Ovary (tissue), 9 donors: ENCODE measurements around the gene CROCC2. TPM values are rescaled to one million over a fixed set of nuclear protein-coding genes. Genes with fewer than 3 reads are reported as not detected.

Experiments
- DNase-seq, 5 donors: peaks; one replicate each; pipeline ENCODE4 v3.0.0-alpha.2; 2019 to 2020
- H3K27ac ChIP-seq, 2 donors: fragments of 200-600 bp; one replicate each; pipeline versions ENCODE4 v1.5.1 to v1.8.0; 2019 to 2022
- H3K27me3 ChIP-seq: fragments of 200-600 bp; one replicate; pipeline ENCODE4 v1.8.0; 2022
- H3K36me3 ChIP-seq: fragments of 200-600 bp; sonication (generic); one replicate; pipeline ENCODE4 v1.5.1; 2019
- H3K4me1 ChIP-seq: one replicate; pipeline ENCODE4 v1.8.1; 2013; ENCODE audit warnings: mild to moderate bottlenecking, moderate library complexity; ENCODE audit not compliant: insufficient read depth
- H3K4me3 ChIP-seq: fragments of 200-600 bp; sonication (generic); one replicate; pipeline ENCODE4 v1.5.1; 2017
- H3K9me3 ChIP-seq, 2 donors: fragments of 200-600 bp in 1 of 2; sonication (generic) in 1 of 2; one replicate each; pipeline versions ENCODE4 v1.5.1 to v1.8.1; 2013 to 2019; ENCODE audit warnings: mild to moderate bottlenecking in 1 of 2, moderate library complexity in 1 of 2
- CTCF ChIP-seq, 3 donors: fragments of 450-650 bp in 2 of 3; fragments of 200-600 bp in 1 of 3; IDR thresholded peaks; one replicate each; pipeline versions ENCODE4 v1.5.1 to v1.8.0; 2016 to 2022; ENCODE audit warnings: antibody characterized with exemption in 3 of 3, mild to moderate bottlenecking in 1 of 3
- EP300 ChIP-seq: sonication (generic); formaldehyde crosslinking; IDR thresholded peaks from one replicate; pipeline ENCODE4 v1.6.1; 2017; ENCODE audit warnings: antibody characterized with exemption
- POLR2A ChIP-seq: fragments of 450-650 bp; IDR thresholded peaks from one replicate; pipeline ENCODE4 v1.6.1; 2017; ENCODE audit warnings: antibody characterized with exemption, mild to moderate bottlenecking, moderate library complexity
- WGBS, 3 donors: extraction: QIAGEN DNeasy Blood & Tissue Kit in 1 of 3; methylation state at CpG; one replicate each; pipeline versions ENCODE4 v1.1.5 to v1.1.7; 2013 to 2017; 5-methylcytosine and 5-hydroxymethylcytosine counted together
- intact Hi-C, 4 donors: fragments of 100-400 bp; cut with DNase I; formaldehyde crosslinking; loops; one replicate each; pipeline versions ENCODE4 v1.11.0 to v1.15.1; 2022 to 2023
- polyA plus RNA-seq, 2 donors: library from polyadenylated mRNA; stranded (reverse); fragments of 200-250 nt in 1 of 2; fragments of 350-450 nt in 1 of 2; fragmentation: Illumina TruSeq in 1 of 2; extraction: RNeasy Lipid Tissue Mini Kit (QIAGEN cat#74804) in 1 of 2; gene quantifications; one replicate each; pipeline ENCODE4 v1.2.3, GENCODE V29; 2013 to 2014
- total RNA-seq, 7 donors: library from RNA; depleted of rRNA in 2 of 7; stranded (reverse); fragments of >200 nt in 2 of 7; fragmentation: NEBNext Ultra II Directional in 3 of 7; extraction: Animal tissue kit (Norgen Biotek cat#: 25700) in 3 of 7; gene quantifications; one replicate each; pipeline versions ENCODE4 v1.1.0 to v1.2.4, GENCODE V29; 2016 to 2023
- donor health status: DM: no; HTN: no; CAD: no; lungs with moderate emphysema.
- donor health status: DM: no; HTN: no; CAD: no.
- donor health status: Bipolar disorder and iron deficiency.
- donor health status: DM: yes; HTN: yes; CAD: no.
- donor health status: DM: no; HTN: no; CAD: no.
- donor health status: DM: yes; HTN: yes; CAD: no.

The CROCC2 gene
- total and polyA plus RNA-seq, 9 donors, result 0.15 to 6.1 (median 1.5) TPM; not detected in 1

GRCh38 chr2:241009601-241010530 is 103.7 kb downstream of the CROCC2 start:
- 3 to 5% (median 3%) methylated on average over 28 of the region's 28 CpGs for WGBS, 3 donors
- Histone ChIP-seq H3K27me3 (no peaks in the 10 kb centered on the region), H3K4me1 (peaks cover 19% of the 10 kb centered on the region), H3K4me3 (peak overlapping the region; percentile 15), H3K27ac (peak overlapping the region; percentile 71 to 77), H3K9me3 (no peaks in the 10 kb centered on the region), H3K36me3 (no peaks in the 10 kb centered on the region)
- peak; percentile 71 to 94 (median 89) for DNase-seq
- intact Hi-C loops, result no loop called here
- TF ChIP-seq CTCF (IDR thresholded peaks at IDR 0.05) (peak in 2 of 3 donors; percentile 23 to 28), POLR2A (no peak)

GRCh38 chr2:241010531-241011295 is 104.6 kb downstream of the CROCC2 start:
- H3K9me3 ChIP-seq, result no peaks in the 10 kb centered on the region
- no peaks in the 10 kb centered on the region for H3K27me3 ChIP-seq
- H3K27ac ChIP-seq, result peak overlapping the region in 1 of 2 donors; percentile 77
- no peak overlapping the region for H3K4me3 ChIP-seq
- 69 to 71% (median 69%) methylated on average over 12 of the region's 12 CpGs for WGBS, 3 donors
- H3K36me3 ChIP-seq, result no peaks in the 10 kb centered on the region
- TF ChIP-seq POLR2A (no peak), EP300 (no peak), CTCF (IDR thresholded peaks at IDR 0.05) (no peak)
- H3K4me1 ChIP-seq, result peaks cover 19% of the 10 kb centered on the region
- DNase-seq, result peak in 3 of 5 donors; percentile 17 to 35 (median 34)
- intact Hi-C loops, result no loop called here

GRCh38 chr2:241011296-241011600 is 105.1 kb downstream of the CROCC2 start:
- no peaks in the 10 kb centered on the region for H3K9me3 ChIP-seq
- H3K27ac ChIP-seq, result no peak overlapping the region
- peaks cover 19% of the 10 kb centered on the region for H3K4me1 ChIP-seq
- WGBS, 3 donors, result 95 to 98% (median 98%) methylated on average over 9 of the region's 9 CpGs
- H3K36me3 ChIP-seq, result no peaks in the 10 kb centered on the region
- TF ChIP-seq CTCF (IDR thresholded peaks at IDR 0.05), result no peak
- no peak for TF ChIP-seq POLR2A
- no peak for TF ChIP-seq EP300
- H3K27me3 ChIP-seq, result no peaks in the 10 kb centered on the region
- intact Hi-C loops, result no loop called here
- peak in 4 of 5 donors; percentile 9 to 39 (median 20) for DNase-seq
- no peak overlapping the region for H3K4me3 ChIP-seq

DNA sequence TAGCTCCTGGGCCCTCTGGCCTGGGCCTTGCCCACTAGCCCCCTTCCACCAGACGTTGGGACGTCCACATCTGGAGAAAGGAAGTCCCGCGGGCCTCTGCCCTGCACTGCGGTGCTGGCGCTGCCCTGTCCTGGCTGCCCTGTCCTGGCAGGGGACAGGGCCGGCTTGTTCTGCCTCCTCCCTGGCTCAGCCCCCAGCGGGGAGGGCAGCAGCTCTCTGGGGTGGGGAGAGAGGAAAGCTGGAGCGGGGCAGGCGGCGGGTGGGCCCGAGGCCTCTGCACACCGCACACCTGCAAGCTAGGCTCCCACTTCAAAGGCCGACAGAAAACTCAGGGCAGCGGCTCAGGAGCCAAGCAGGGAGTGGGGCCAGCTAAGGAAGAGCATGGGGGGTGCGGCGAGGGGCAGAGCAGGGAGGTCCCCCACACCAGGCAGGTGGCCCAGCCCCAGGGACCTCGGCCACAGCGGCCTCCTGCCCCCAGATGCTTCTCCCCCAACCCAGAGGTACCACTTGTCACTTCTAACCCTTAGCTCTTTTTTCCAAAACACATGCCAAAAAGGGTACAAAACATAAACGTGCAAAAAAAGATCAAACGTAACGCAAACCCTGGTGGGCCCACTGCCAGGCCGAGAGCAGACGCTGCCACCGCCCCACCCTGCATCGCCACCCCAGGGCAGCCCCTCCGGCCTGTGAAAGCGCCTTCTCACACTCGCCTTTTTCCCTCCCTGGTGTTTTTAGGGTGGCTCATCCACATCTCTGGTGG is 105.8 kb downstream of the CROCC2 start:
- Histone ChIP-seq H3K36me3 (no peaks in the 10 kb centered on the region), H3K27ac (no peak overlapping the region), H3K4me1 (peaks cover 19% of the 10 kb centered on the region), H3K4me3 (no peak overlapping the region), H3K27me3 (no peaks in the 10 kb centered on the region), H3K9me3 (no peaks in the 10 kb centered on the region)
- intact Hi-C loops, result no loop called here
- peak in 4 of 5 donors; percentile 9 to 37 (median 20) for DNase-seq
- WGBS, 3 donors, result 76 to 91% (median 89%) methylated on average over 29 of the region's 29 CpGs
- TF ChIP-seq EP300 (no peak), CTCF (IDR thresholded peaks at IDR 0.05) (no peak), POLR2A (no peak)
